ENCODE data around the gene NT5M.
A peak's percentile ranks its signal among the peaks of the same experiment; 100 is the strongest.
"Not testable (repeated sequence)": the region's sequence is repeated elsewhere in the genome, so short reads cannot be mapped to it uniquely, and the experiment has no call there.

NT5M gene

GRCh38 chr17:17303010-17303846 is at the start of gene NT5M:
Gene NT5M (plus strand): TSS chr17:17303373. CDS start chr17:17303551, 178 bp downstream.
- DNase-seq, result peak; percentile 45

GRCh38 chr17:17253406-17253805 is 49.8 kb upstream of the NT5M start:
- DNase-seq, result no peak

- no peak for DNase-seq
Observed at GRCh38 chr17:17254036-17254435, 49.1 kb upstream of the NT5M start.

- DNase-seq, result not testable (repeated sequence)
Observed at GRCh38 chr17:17255689-17256088, 47.5 kb upstream of the NT5M start.

- DNase-seq, result no peak
Observed at GRCh38 chr17:17256316-17256715, 46.9 kb upstream of the NT5M start.

- DNase-seq, result no peak
Observed at GRCh38 chr17:17258011-17258410, 45.2 kb upstream of the NT5M start.

- no peak for DNase-seq
Observed at GRCh38 chr17:17258998-17259397, 44.2 kb upstream of the NT5M start.

GRCh38 chr17:17264430-17264829 is 38.7 kb upstream of the NT5M start:
- DNase-seq, result no peak

- DNase-seq, result no peak
Observed at GRCh38 chr17:17269926-17270773, 33.0 kb upstream of the NT5M start.

GRCh38 chr17:17275971-17276370 is 27.2 kb upstream of the NT5M start:
- no peak for DNase-seq

GRCh38 chr17:17277431-17277830 is 25.7 kb upstream of the NT5M start:
- DNase-seq, result not testable (repeated sequence)

- no peak for DNase-seq
Observed at GRCh38 chr17:17279316-17279715, 23.9 kb upstream of the NT5M start.

GRCh38 chr17:17280613-17281549 is 22.3 kb upstream of the NT5M start, which contains the start of gene COPS3:
Gene COPS3 (minus strand): TSS chr17:17281246. CDS start chr17:17281186, 60 bp downstream.
- DNase-seq, result peak; percentile 94

- DNase-seq, result no peak
Observed at GRCh38 chr17:17285951-17286350, 17.2 kb upstream of the NT5M start.

GRCh38 chr17:17289086-17289485 is 14.1 kb upstream of the NT5M start:
- no peak for DNase-seq

GRCh38 chr17:17289701-17290100 is 13.5 kb upstream of the NT5M start:
- DNase-seq, result no peak

- DNase-seq, result no peak
Observed at GRCh38 chr17:17295141-17295540, 8.0 kb upstream of the NT5M start.

GRCh38 chr17:17297217-17297616 is 6.0 kb upstream of the NT5M start:
- peak; percentile 63 for DNase-seq

GRCh38 chr17:17298108-17298507 is 5.1 kb upstream of the NT5M start:
- DNase-seq, result no peak

- no peak for DNase-seq
Observed at GRCh38 chr17:17300624-17301568, 2.3 kb upstream of the NT5M start.

- not testable (repeated sequence) for DNase-seq
Observed at GRCh38 chr17:17301659-17302058, 1.5 kb upstream of the NT5M start.

All from NCI-H446 treated with DMSO at 0.1 percent for 48 hours (cell line).